ENCODE results near the gene SULT1E1.

- TF ChIP-seq YY1 (IDR thresholded peaks at IDR 0.05; ENCODE audit: insufficient read depth, insufficient read length) (no peak), SUZ12 (IDR thresholded peaks at IDR 0.05; ENCODE audit: extremely low read depth, insufficient read depth, insufficient read length) (no peak), ZNF274 (IDR thresholded peaks at IDR 0.05; ENCODE audit: low read depth, low read length) (no peak)
Observed at GRCh38 chr4:69829678-69830077, 30.3 kb downstream of the SULT1E1 start.
